ENCODE measurements around the gene KIF6.

GRCh38 chr6:39530201-39530759, 194.9 kb downstream of the KIF6 start:
- TF ChIP-seq CTCF (IDR thresholded peaks at IDR 0.05) (no peak), POLR2AphosphoS5 (IDR thresholded peaks at IDR 0.05; ENCODE audit: low read depth, low read length) (no peak), REST (IDR thresholded peaks at IDR 0.05; ENCODE audit: insufficient read depth in 1 of 2, low read depth in 2 of 2, low read length in 1 of 2) (no peak), SIN3A (IDR thresholded peaks at IDR 0.05; ENCODE audit: borderline replicate concordance, insufficient read depth, low read depth, low read length) (no peak), TCF7L2 (IDR thresholded peaks at IDR 0.05; ENCODE audit: low read depth, low read length) (no peak)

Measured in Panc1 (cell line).